WTC11 (cell line): ENCODE results near the gene CBX7.

Experiments
- FOXJ3 ChIP-seq: sonication (generic); formaldehyde crosslinking; IDR thresholded peaks from 2 replicates; pipeline ENCODE4 v1.9.0; 2021; ENCODE audit warnings: missing genetic modification reagents, mild to moderate bottlenecking, borderline replicate concordance
- NR2C2 ChIP-seq: sonication (generic); formaldehyde crosslinking; IDR thresholded peaks from 2 replicates; pipeline ENCODE4 v1.8.0; 2022; ENCODE audit warnings: mild to moderate bottlenecking, missing genetic modification reagents
- NR3C1 ChIP-seq: sonication (generic); formaldehyde crosslinking; conservative IDR thresholded peaks from 2 replicates; pipeline ENCODE4 v1.8.1; 2023; ENCODE audit warnings: low read depth, mild to moderate bottlenecking, missing genetic modification reagents
- SMAD3 ChIP-seq: sonication (generic); formaldehyde crosslinking; IDR thresholded peaks from 2 replicates; pipeline ENCODE4 v1.8.0; 2022; ENCODE audit warnings: missing genetic modification reagents, mild to moderate bottlenecking, borderline replicate concordance
- SP1 ChIP-seq: sonication (generic); formaldehyde crosslinking; conservative IDR thresholded peaks from 2 replicates; pipeline ENCODE4 v1.8.1; 2022; ENCODE audit warnings: missing genetic modification reagents
- TEAD1 ChIP-seq: sonication (generic); formaldehyde crosslinking; IDR thresholded peaks from 2 replicates; pipeline ENCODE4 v1.8.0; 2022; ENCODE audit warnings: mild to moderate bottlenecking, missing genetic modification reagents
- TF ChIP-seq, protein P1 (sequence below): sonication (generic); formaldehyde crosslinking; IDR thresholded peaks from 2 replicates; pipeline ENCODE4 v1.8.0; 2022; ENCODE audit warnings: mild to moderate bottlenecking, missing genetic modification reagents
- TF ChIP-seq, protein P2 (sequence below): sonication (generic); formaldehyde crosslinking; IDR thresholded peaks from 2 replicates; pipeline ENCODE4 v1.8.0; 2022; ENCODE audit warnings: mild to moderate bottlenecking, missing genetic modification reagents
- TF ChIP-seq, protein P3 (sequence below): fragments of 200-600 bp; IDR thresholded peaks from 2 replicates; pipeline ENCODE4 v1.8.0; 2022; ENCODE audit warnings: antibody characterized with exemption
- TF ChIP-seq, protein P4 (sequence below): sonication (generic); formaldehyde crosslinking; IDR thresholded peaks from 2 replicates; pipeline ENCODE4 v1.8.1; 2022; ENCODE audit warnings: low read depth, missing genetic modification reagents, borderline replicate concordance
- TF ChIP-seq, protein P5 (sequence below): sonication (generic); formaldehyde crosslinking; IDR thresholded peaks from 2 replicates; pipeline ENCODE4 v1.8.1; 2023; ENCODE audit warnings: mild to moderate bottlenecking, missing genetic modification reagents, moderate library complexity

DNA sequence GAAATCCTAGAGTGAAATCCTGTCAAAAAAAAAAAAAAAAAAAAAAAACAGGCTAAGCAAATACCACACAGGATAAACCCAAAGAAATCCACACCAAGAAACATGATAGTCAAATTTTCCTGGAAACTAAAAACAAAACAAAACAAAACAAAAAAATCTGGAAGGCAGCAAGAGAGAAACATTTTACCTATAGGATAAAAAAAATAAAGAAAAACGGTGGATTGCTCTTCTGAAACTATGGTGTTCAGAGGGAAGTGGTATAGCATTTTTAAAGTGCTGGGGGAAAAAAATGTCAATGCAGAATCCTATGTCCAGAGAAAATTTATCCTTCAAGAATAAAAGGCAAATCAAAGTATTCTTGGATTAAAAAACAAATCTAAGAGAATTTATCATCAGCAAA lies 41.6 kb upstream of the CBX7 start:
- no peak for TF ChIP-seq FOXJ3 (CRISPR knock-in tag)
- no peak for TF ChIP-seq SMAD3 (CRISPR knock-in tag)
- TF ChIP-seq, protein P1, sequence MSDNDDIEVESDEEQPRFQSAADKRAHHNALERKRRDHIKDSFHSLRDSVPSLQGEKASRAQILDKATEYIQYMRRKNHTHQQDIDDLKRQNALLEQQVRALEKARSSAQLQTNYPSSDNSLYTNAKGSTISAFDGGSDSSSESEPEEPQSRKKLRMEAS (CRISPR knock-in tag), result no peak
- TF ChIP-seq, protein P2, sequence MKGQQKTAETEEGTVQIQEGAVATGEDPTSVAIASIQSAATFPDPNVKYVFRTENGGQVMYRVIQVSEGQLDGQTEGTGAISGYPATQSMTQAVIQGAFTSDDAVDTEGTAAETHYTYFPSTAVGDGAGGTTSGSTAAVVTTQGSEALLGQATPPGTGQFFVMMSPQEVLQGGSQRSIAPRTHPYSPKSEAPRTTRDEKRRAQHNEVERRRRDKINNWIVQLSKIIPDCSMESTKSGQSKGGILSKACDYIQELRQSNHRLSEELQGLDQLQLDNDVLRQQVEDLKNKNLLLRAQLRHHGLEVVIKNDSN (CRISPR knock-in tag), result no peak
- TF ChIP-seq, protein P3, sequence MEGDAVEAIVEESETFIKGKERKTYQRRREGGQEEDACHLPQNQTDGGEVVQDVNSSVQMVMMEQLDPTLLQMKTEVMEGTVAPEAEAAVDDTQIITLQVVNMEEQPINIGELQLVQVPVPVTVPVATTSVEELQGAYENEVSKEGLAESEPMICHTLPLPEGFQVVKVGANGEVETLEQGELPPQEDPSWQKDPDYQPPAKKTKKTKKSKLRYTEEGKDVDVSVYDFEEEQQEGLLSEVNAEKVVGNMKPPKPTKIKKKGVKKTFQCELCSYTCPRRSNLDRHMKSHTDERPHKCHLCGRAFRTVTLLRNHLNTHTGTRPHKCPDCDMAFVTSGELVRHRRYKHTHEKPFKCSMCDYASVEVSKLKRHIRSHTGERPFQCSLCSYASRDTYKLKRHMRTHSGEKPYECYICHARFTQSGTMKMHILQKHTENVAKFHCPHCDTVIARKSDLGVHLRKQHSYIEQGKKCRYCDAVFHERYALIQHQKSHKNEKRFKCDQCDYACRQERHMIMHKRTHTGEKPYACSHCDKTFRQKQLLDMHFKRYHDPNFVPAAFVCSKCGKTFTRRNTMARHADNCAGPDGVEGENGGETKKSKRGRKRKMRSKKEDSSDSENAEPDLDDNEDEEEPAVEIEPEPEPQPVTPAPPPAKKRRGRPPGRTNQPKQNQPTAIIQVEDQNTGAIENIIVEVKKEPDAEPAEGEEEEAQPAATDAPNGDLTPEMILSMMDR, result no peak
- TF ChIP-seq NR2C2 (CRISPR knock-in tag), result no peak
- TF ChIP-seq, protein P4, sequence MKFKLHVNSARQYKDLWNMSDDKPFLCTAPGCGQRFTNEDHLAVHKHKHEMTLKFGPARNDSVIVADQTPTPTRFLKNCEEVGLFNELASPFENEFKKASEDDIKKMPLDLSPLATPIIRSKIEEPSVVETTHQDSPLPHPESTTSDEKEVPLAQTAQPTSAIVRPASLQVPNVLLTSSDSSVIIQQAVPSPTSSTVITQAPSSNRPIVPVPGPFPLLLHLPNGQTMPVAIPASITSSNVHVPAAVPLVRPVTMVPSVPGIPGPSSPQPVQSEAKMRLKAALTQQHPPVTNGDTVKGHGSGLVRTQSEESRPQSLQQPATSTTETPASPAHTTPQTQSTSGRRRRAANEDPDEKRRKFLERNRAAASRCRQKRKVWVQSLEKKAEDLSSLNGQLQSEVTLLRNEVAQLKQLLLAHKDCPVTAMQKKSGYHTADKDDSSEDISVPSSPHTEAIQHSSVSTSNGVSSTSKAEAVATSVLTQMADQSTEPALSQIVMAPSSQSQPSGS (CRISPR knock-in tag), result no peak
- TF ChIP-seq, protein P5, sequence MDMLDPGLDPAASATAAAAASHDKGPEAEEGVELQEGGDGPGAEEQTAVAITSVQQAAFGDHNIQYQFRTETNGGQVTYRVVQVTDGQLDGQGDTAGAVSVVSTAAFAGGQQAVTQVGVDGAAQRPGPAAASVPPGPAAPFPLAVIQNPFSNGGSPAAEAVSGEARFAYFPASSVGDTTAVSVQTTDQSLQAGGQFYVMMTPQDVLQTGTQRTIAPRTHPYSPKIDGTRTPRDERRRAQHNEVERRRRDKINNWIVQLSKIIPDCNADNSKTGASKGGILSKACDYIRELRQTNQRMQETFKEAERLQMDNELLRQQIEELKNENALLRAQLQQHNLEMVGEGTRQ (CRISPR knock-in tag), result no peak
- TF ChIP-seq NR3C1 (CRISPR knock-in tag), result no peak
- no peak for TF ChIP-seq SP1
- no peak for TF ChIP-seq TEAD1 (CRISPR knock-in tag)
